ENCODE measurements around the gene NUP153.

DNA sequence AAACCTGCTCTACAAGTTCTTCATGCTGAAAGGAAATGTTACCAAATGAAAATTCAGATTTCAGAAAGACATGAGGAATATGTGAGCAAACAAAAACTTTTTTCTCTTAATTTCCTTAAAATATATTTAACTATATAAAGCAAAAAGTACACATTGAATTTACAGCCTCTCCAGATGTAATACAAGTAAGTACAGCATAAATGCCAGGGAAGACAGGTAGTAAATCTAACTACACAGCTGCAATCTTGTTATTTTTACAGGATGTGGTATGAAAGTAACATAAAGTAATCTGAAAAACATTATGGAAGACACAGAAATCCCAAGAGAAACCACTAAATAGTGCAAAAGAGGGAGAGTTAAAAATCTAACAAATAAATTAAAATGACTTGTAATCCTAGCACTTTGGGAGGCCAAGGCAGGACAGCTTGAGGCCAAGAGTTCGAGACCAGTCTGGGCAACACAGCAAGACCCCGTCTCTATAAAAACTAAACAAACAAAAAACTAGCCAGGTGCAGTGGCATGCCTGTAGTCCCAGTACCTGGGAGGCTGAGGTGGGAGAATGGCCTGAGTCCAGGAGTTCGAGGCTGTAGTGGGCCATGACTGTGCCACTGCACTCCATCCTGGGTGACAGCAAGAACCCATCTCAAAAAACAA lies 55.9 kb downstream of the NUP153 start:
- TF ChIP-seq, protein P1, sequence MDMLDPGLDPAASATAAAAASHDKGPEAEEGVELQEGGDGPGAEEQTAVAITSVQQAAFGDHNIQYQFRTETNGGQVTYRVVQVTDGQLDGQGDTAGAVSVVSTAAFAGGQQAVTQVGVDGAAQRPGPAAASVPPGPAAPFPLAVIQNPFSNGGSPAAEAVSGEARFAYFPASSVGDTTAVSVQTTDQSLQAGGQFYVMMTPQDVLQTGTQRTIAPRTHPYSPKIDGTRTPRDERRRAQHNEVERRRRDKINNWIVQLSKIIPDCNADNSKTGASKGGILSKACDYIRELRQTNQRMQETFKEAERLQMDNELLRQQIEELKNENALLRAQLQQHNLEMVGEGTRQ (IDR thresholded peaks at IDR 0.05; ENCODE audit: borderline replicate concordance, low read depth, low read length) = no peak
- TF ChIP-seq, protein P2, sequence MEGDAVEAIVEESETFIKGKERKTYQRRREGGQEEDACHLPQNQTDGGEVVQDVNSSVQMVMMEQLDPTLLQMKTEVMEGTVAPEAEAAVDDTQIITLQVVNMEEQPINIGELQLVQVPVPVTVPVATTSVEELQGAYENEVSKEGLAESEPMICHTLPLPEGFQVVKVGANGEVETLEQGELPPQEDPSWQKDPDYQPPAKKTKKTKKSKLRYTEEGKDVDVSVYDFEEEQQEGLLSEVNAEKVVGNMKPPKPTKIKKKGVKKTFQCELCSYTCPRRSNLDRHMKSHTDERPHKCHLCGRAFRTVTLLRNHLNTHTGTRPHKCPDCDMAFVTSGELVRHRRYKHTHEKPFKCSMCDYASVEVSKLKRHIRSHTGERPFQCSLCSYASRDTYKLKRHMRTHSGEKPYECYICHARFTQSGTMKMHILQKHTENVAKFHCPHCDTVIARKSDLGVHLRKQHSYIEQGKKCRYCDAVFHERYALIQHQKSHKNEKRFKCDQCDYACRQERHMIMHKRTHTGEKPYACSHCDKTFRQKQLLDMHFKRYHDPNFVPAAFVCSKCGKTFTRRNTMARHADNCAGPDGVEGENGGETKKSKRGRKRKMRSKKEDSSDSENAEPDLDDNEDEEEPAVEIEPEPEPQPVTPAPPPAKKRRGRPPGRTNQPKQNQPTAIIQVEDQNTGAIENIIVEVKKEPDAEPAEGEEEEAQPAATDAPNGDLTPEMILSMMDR (IDR thresholded peaks at IDR 0.05) = no peak
- TF ChIP-seq JUND (IDR thresholded peaks at IDR 0.05) = no peak
- TF ChIP-seq POLR2AphosphoS5 (IDR thresholded peaks at IDR 0.05; ENCODE audit: low read depth, low read length) = no peak
- no peak for TF ChIP-seq RAD21 (IDR thresholded peaks at IDR 0.05; ENCODE audit: low read length)
- no peak for TF ChIP-seq SMC3 (IDR thresholded peaks at IDR 0.05; ENCODE audit: low read depth, low read length)
- no peak for TF ChIP-seq YY1 (IDR thresholded peaks at IDR 0.05; ENCODE audit: low read depth)
- TF ChIP-seq EP300 (IDR thresholded peaks at IDR 0.05; ENCODE audit: borderline replicate concordance in 1 of 2, low read depth in 1 of 2, low read length in 1 of 2) = no peak
- no peak for TF ChIP-seq EZH2phosphoT487 (IDR thresholded peaks at IDR 0.05; ENCODE audit: borderline replicate concordance, low read depth)
- TF ChIP-seq SIN3A (IDR thresholded peaks at IDR 0.05; ENCODE audit: borderline replicate concordance, low read depth, low read length) = no peak
- no peak for TF ChIP-seq RXRA (IDR thresholded peaks at IDR 0.05; ENCODE audit: borderline replicate concordance, low read depth)
- no peak for TF ChIP-seq NRF1 (IDR thresholded peaks at IDR 0.05; ENCODE audit: low read depth, low read length)
- TF ChIP-seq, protein P3, sequence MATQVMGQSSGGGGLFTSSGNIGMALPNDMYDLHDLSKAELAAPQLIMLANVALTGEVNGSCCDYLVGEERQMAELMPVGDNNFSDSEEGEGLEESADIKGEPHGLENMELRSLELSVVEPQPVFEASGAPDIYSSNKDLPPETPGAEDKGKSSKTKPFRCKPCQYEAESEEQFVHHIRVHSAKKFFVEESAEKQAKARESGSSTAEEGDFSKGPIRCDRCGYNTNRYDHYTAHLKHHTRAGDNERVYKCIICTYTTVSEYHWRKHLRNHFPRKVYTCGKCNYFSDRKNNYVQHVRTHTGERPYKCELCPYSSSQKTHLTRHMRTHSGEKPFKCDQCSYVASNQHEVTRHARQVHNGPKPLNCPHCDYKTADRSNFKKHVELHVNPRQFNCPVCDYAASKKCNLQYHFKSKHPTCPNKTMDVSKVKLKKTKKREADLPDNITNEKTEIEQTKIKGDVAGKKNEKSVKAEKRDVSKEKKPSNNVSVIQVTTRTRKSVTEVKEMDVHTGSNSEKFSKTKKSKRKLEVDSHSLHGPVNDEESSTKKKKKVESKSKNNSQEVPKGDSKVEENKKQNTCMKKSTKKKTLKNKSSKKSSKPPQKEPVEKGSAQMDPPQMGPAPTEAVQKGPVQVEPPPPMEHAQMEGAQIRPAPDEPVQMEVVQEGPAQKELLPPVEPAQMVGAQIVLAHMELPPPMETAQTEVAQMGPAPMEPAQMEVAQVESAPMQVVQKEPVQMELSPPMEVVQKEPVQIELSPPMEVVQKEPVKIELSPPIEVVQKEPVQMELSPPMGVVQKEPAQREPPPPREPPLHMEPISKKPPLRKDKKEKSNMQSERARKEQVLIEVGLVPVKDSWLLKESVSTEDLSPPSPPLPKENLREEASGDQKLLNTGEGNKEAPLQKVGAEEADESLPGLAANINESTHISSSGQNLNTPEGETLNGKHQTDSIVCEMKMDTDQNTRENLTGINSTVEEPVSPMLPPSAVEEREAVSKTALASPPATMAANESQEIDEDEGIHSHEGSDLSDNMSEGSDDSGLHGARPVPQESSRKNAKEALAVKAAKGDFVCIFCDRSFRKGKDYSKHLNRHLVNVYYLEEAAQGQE (IDR thresholded peaks at IDR 0.05; ENCODE audit: low read depth, low read length) = no peak

Data from SK-N-SH (cell line).